SH-SY5Y (cell line): ENCODE measurements around the gene MRPL36.

Source experiments
- GATA2 ChIP-seq: IDR thresholded peaks from 2 replicates; pipeline ENCODE4 v1.6.1; 2011; ENCODE audit warnings: mild to moderate bottlenecking, low read depth, low read length
- GATA3 ChIP-seq: IDR thresholded peaks from 2 replicates; pipeline ENCODE4 v1.6.1; 2011; ENCODE audit warnings: low read depth, mild to moderate bottlenecking, low read length, moderate library complexity

DNA sequence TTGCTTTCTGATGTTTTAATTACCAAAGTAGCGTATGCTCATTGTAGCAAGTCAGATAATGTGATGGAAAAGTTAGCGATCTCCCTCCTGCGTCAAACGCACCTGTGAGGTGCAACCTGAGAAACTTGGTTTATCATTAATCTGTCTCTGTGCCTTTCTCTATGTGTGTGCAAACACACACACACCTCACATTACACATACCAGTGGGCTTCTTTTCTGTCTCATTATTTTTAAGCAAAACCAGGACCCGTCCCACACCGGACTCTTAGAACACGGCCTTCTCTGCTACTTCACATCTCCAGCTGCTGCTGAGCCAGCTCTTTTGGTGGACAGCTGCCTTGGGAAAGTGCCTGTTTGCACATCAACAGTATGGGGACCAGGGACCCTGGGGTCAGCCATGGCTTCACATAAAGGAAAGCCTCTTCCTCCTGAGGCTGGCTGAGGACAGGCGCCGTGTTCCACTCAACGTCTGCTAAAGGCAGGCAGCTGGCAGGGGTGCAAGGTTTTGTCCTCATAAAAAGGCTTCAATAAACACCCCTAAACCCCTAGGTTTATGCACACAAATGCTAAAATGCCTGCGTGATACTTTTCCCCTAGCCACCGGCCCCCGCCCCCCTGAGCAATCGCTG, 44.2 kb downstream of the MRPL36 start:
- no peak for TF ChIP-seq GATA3
- TF ChIP-seq GATA2, result no peak
